Heart left ventricle (tissue), 16 donors: ENCODE measurements around the gene AMZ2. TPM values are rescaled to one million over a fixed set of nuclear protein-coding genes. Genes with fewer than 3 reads are reported as not detected.
"Not testable (repeated sequence)": the region's sequence is repeated elsewhere in the genome, so short reads cannot be mapped to it uniquely, and the experiment has no call there.

Source experiments
- ATAC-seq, 4 donors: fragments of 200-7000 bp; cut with Tn5 transposase; one replicate each; pipeline ENCODE4 v1.9.1; 2020 to 2022; ENCODE audit warnings: moderate library complexity in 4 of 4, mild to moderate bottlenecking in 3 of 4, moderate number of reproducible peaks in 1 of 4
- DNase-seq, 5 donors: peaks; one replicate each; pipeline ENCODE4 v3.0.0-alpha.2; 2020
- H3K27ac ChIP-seq, 12 donors: fragments of 200-600 bp; sonication (generic) in 4 of 12; one replicate each; pipeline versions ENCODE4 v1.5.0 to v1.8.0; 2016 to 2022; ENCODE audit warnings: mild to moderate bottlenecking in 2 of 12
- H3K27me3 ChIP-seq, 9 donors: fragments of 200-600 bp; sonication (generic) in 2 of 9; one replicate each; pipeline versions ENCODE4 v1.5.1 to v1.8.0; 2016 to 2022; ENCODE audit warnings: mild to moderate bottlenecking in 3 of 9
- H3K36me3 ChIP-seq, 9 donors: fragments of 200-600 bp; sonication (generic) in 2 of 9; one replicate each; pipeline versions ENCODE4 v1.5.0 to v1.8.0; 2018 to 2022; ENCODE audit warnings: mild to moderate bottlenecking in 2 of 9
- H3K4me1 ChIP-seq, 12 donors: fragments of 200-600 bp; sonication (generic) in 4 of 12; one replicate each; pipeline versions ENCODE4 v1.5.0 to v1.8.0; 2016 to 2022; ENCODE audit warnings: mild to moderate bottlenecking in 3 of 12
- H3K4me3 ChIP-seq, 12 donors: fragments of 200-600 bp; sonication (generic) in 4 of 12; one replicate each; pipeline versions ENCODE4 v1.5.0 to v1.8.0; 2017 to 2022; ENCODE audit warnings: mild to moderate bottlenecking in 9 of 12, moderate library complexity in 4 of 12
- H3K9me3 ChIP-seq, 12 donors: fragments of 200-600 bp; sonication (generic) in 4 of 12; one replicate each; pipeline versions ENCODE4 v1.5.0 to v1.8.0; 2016 to 2022; ENCODE audit warnings: mild to moderate bottlenecking in 1 of 12
- POLR2A ChIP-seq, 2 donors: fragments of 450-650 bp; IDR thresholded peaks; one replicate each; pipeline ENCODE4 v1.6.1; 2017; ENCODE audit warnings: antibody characterized with exemption in 2 of 2, mild to moderate bottlenecking in 2 of 2, moderate library complexity in 2 of 2
- WGBS, 4 donors: extraction: QIAGEN DNeasy Blood & Tissue Kit in 2 of 4; methylation state at CpG; one replicate each; pipeline versions ENCODE4 v1.1.5 to v1.1.7; 2013 to 2018; 5-methylcytosine and 5-hydroxymethylcytosine counted together
- intact Hi-C, 10 donors: fragments of 100-400 bp; cut with DNase I; formaldehyde crosslinking; loops; one replicate each; pipeline versions ENCODE4 v1.11.1 to v1.14.2; 2022
- polyA plus RNA-seq, 2 donors: library from polyadenylated mRNA; stranded (reverse); fragments of 200-250 nt; gene quantifications; one replicate each; pipeline ENCODE4 v1.2.3, GENCODE V29; 2013
- total RNA-seq, 9 donors: library from RNA; depleted of rRNA in 2 of 9; stranded (reverse); fragments of >200 nt in 2 of 9; fragmentation: NEBNext Ultra II Directional in 3 of 9; extraction: Animal tissue kit (Norgen Biotek cat#: 25700) in 3 of 9; gene quantifications; one replicate each; pipeline versions ENCODE4 v1.1.0 to v1.2.4, GENCODE V29; 2016 to 2023
- TF ChIP-seq, protein P1 (sequence below), 12 donors: fragments of 200-600 bp; sonication (generic) in 4 of 12; IDR thresholded peaks; one replicate each; pipeline versions ENCODE4 v1.5.0 to v1.8.0; 2018 to 2022; ENCODE audit warnings: antibody characterized with exemption in 12 of 12, mild to moderate bottlenecking in 5 of 12
- donor health status: ischemic (EF 13 %, LVEDD 7.1; RV severe dilation, severe dysfunction).
- donor health status: healthy with polysubstance abuse.
- donor health status: DM: no; HTN: yes; CAD: no.
- donor health status: DM: no; HTN: no; CAD: no.
- donor health status: ischemic (EF 25% LVEDD 6.9; RV normal size, moderate dysfunction).
- donor health status: ischemic (EF 25% LVEDD 5.7; RV mildly dilated, moderate dysfunction).
- donor health status: healthy.
- donor health status: DM: yes; HTN: yes; CAD: no.
- donor health status: ischemic (EF 35%, LVEDD 5.7; RV mildly dilated, moderate dysfunction).
- donor health status: nonischemic (EF 11% LVEDD 7.7; RV severe dilation, severe dysfunction).
- donor health status: DM: yes; HTN: yes; CAD: no.
- donor health status: PGD.
- donor health status: ischemic (EF 29% LVEDD 5.4; RV normal size, mild dysfunction).
- donor health status: nonischemic (EF 23%, LVEDD 6.1; RV moderate dilation, normal function).

Gene AMZ2
- total and polyA plus RNA-seq, 11 donors: 52.9 to 141 (median 89.1) TPM

DNA sequence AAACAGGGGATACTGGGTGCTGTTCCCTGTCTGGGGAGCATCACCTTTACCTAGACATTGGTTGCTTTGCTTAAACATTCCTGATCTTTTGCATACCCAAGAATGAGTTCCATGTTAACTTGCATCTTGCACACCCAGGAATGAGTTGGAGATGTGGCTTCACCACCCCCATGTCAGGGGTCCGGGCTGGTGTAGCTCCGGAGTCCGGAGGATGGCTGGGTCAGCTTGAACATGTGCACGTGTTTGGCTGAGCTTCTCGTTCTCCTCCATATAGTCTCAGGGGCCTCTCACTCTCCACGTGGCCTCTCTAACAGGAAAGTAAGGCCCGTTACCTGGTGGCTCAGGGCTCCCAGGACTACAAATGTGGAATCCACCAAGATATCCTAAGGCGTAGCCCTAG, 18.2 kb upstream of the AMZ2 start:
- Histone ChIP-seq H3K27me3 (no peaks in the 10 kb centered on the region), H3K27ac (no peak overlapping the region), H3K9me3 (no peaks in the 10 kb centered on the region), H3K4me3 (no peak overlapping the region), H3K36me3 (no peaks in the 10 kb centered on the region), H3K4me1 (peaks cover 0 to 11% (median 0%) of the 10 kb centered on the region in 12 donors)
- DNase-seq (no peak), ATAC-seq (no peak)
- 89 to 95% (median 92%) methylated on average over 8 of the region's 8 CpGs for WGBS, 4 donors
- intact Hi-C loops: no loop called here
- TF ChIP-seq, protein P1, sequence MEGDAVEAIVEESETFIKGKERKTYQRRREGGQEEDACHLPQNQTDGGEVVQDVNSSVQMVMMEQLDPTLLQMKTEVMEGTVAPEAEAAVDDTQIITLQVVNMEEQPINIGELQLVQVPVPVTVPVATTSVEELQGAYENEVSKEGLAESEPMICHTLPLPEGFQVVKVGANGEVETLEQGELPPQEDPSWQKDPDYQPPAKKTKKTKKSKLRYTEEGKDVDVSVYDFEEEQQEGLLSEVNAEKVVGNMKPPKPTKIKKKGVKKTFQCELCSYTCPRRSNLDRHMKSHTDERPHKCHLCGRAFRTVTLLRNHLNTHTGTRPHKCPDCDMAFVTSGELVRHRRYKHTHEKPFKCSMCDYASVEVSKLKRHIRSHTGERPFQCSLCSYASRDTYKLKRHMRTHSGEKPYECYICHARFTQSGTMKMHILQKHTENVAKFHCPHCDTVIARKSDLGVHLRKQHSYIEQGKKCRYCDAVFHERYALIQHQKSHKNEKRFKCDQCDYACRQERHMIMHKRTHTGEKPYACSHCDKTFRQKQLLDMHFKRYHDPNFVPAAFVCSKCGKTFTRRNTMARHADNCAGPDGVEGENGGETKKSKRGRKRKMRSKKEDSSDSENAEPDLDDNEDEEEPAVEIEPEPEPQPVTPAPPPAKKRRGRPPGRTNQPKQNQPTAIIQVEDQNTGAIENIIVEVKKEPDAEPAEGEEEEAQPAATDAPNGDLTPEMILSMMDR (IDR thresholded peaks at IDR 0.05): no peak
- no peak for TF ChIP-seq POLR2A (IDR thresholded peaks at IDR 0.05)

DNA sequence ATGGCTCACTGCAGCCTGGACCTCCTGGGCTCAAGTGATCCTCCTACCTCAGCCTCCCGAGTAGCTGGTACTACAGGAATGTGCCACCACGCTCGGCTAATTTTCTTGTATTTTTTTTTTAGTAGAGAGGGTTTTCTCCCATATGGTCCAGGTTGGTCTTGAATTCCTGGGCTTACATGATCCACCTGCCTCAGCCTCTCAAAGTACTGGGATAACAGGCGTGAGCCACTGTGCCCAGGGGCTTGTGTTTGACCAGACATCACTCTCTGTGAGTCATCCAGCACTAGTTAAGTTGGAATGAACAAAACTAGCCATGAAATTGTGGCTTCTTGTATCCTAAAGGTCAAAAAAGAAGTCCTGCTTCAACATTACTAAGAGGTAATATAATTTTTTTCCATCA, 16.7 kb upstream of the AMZ2 start:
- H3K27me3 ChIP-seq, H3K27ac ChIP-seq, ATAC-seq, H3K36me3 ChIP-seq, H3K9me3 ChIP-seq, DNase-seq, intact Hi-C loops, H3K4me3 ChIP-seq: not testable (repeated sequence)
- 96 to 98% (median 97%) methylated on average over 4 of the region's 4 CpGs for WGBS, 4 donors
- peaks cover 0 to 19% (median 2%) of the 10 kb centered on the region in 12 donors for H3K4me1 ChIP-seq

DNA sequence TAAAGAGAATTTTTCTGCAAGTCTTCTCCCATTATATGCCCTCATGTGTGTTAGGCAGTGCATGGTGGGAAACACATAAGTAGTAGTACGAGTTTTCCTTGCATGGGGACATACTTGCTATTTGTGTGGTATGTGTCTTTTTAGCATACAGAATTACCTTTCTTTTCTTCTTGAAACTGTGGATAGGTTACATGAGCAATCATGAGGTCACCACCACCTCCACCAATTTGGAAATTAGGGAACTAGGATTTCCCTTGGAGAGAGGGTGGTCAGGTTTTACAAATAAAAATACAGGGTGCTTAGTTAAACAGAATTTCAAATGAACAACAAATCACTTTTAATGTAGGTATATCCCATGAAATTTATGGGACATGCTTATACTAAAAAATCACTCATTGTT, 16.3 kb upstream of the AMZ2 start:
- peaks cover 0 to 21% (median 2%) of the 10 kb centered on the region in 12 donors for H3K4me1 ChIP-seq
- intact Hi-C loops: no loop called here
- ATAC-seq: no peak

DNA sequence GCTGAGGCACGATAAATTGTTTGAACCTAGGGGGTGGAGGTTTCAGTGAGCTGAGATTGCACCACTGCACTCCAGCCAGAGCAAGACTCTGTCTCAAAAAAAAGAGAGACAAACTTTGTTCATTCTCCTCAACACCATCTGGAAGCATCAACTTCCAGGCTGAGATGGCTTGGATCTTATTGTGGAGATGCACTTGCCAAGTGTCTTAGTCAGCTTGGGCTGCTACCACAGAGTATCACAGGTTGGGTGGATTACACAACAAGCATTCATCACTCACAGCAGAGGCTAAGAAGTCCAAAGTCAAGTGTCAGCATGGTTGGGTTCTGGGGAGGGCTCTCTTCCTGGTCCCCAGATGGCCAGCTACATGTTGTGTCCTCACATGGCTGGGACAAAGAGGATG, 15.1 kb upstream of the AMZ2 start:
- peak in 2 of 4 donors; percentile 16 to 24 for ATAC-seq
- DNase-seq, H3K4me3 ChIP-seq, H3K9me3 ChIP-seq, H3K27me3 ChIP-seq, H3K36me3 ChIP-seq, H3K27ac ChIP-seq, intact Hi-C loops: not testable (repeated sequence)
- WGBS, 4 donors: 87 to 93% (median 92%) methylated on average over 1 of the region's 1 CpG
- H3K4me1 ChIP-seq: peaks cover 0 to 29% (median 2%) of the 10 kb centered on the region in 12 donors

More for the DNA sequence above, 16.3 kb upstream of the AMZ2 start:
- H3K27ac ChIP-seq: no peak overlapping the region
- no peaks in the 10 kb centered on the region for H3K27me3 ChIP-seq
- TF ChIP-seq, protein P1 (IDR thresholded peaks at IDR 0.05): no peak
- no peak for TF ChIP-seq POLR2A (IDR thresholded peaks at IDR 0.05)
- DNase-seq: no peak
- H3K4me3 ChIP-seq: no peak overlapping the region
- WGBS, 4 donors: 97 to 100% (median 100%) methylated on average over 1 of the region's 1 CpG; no CpG with 5 or more reads in 1 of the 4 donors
- no peaks in the 10 kb centered on the region for H3K36me3 ChIP-seq
- H3K9me3 ChIP-seq: no peaks in the 10 kb centered on the region

DNA sequence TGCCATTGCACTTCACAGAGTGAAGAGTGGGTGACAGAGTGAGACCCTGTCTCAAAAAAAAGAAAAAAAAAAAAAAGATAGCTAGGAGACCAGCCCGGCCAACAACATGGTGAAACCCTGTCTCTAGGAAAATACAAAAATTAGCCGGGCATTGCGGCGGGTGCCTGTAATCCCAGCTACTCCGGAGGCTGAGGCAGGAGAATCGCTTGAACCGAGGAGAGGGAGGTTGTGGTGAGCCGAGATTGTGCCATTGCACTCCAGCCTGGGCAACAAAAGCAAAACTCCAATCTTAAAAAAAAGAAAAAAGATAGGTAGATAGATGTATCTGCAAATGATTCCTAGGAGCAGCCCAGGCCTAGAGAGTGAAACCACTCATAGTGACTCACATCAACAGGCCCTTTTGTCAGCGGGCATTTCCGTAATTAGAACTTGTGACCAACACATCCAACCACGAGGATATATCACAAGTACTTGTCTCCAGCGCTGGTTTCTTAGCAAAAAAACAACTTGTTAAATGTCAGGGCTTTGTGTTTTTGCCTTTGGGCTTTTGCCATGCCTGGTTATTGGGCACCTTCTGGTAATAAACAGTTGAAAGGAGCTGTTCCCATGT, 13.0 kb upstream of the AMZ2 start:
- H3K27me3 ChIP-seq, H3K36me3 ChIP-seq, H3K9me3 ChIP-seq, H3K4me3 ChIP-seq, intact Hi-C loops: not testable (repeated sequence)
- DNase-seq (peak in 3 of 5 donors; percentile 34 to 44 (median 34)), ATAC-seq (peak; percentile 64 to 75 (median 74))
- WGBS, 4 donors: 78 to 87% (median 80%) methylated on average over 12 of the region's 12 CpGs
- Histone ChIP-seq H3K4me1 (peaks cover 0 to 48% (median 2%) of the 10 kb centered on the region in 12 donors), H3K27ac (peak overlapping the region; percentile 66 to 96 (median 80))

DNA sequence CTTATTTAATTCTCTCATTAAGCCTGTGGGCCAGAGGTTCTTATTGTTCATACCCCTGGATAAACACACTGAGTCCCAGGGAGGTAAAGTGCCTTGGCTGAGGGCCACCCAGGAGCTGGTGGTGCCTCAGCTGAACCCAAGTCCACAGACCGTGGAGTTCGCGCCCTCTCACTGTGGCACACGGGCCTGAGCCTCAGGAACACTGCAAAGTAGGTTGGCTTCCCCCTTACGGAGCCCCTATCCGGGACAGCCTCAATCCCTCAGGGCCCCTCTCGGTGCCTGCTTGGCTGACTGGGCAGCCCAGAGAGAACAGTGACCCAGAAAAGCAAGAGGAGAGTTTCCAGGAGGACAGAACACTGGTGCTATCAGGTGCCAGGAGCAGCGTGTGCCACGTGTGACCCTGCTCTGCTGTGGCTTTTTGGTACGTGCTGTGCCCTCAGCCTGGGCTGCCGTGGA, 12.5 kb upstream of the AMZ2 start:
- 39 to 70% (median 57%) methylated on average over 9 to 11 of the region's 11 CpGs for WGBS, 4 donors
- DNase-seq: peak in 4 of 5 donors; percentile 40 to 75 (median 69)
- Histone ChIP-seq H3K4me1 (peaks cover 0 to 48% (median 2%) of the 10 kb centered on the region in 12 donors), H3K27ac (peak overlapping the region; percentile 66 to 96 (median 80))
- H3K27me3 ChIP-seq, intact Hi-C loops, H3K36me3 ChIP-seq, H3K9me3 ChIP-seq, H3K4me3 ChIP-seq: not testable (repeated sequence)
- peak; percentile 88 to 94 (median 90) for ATAC-seq

DNA sequence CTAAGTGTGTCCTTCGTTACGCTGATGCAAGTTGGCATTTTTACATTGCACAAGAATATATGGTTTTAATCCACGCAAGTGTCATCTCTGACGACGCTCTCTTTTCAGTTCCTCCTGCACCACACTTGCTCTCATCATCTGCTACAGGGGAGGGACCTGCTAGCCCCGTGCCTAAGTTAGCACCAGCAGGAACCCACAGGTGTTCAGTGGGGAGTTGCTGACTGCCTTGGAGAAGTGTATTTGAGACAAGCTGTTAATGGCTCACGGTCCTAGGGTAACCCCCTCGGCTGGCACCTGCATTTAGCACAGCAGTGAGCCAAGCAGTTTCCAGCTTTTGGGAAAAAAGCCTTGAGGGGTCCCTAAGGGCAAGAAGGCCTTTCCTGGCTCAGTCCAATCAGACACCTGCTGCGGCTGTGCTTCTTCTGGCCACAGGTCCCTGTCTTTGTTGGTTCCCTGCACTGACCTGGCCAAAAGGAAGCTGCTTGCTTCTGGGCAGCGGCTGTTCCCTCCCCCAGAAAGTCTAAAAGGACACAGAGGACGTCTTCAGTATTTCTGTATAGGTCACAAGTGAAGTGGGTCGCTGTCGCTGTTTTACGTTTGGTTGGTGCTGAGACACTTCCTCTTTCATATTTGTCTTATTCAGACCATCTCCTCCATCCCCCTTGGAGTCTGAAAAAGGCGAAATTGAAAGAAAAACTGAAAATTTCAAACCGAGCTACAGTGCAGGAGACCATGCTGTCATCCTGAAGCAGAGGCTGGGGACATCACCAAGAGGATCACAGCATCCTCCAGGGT, 10.3 kb upstream of the AMZ2 start:
- Histone ChIP-seq H3K4me3 (peak overlapping the region in 2 of 12 donors; percentile 4 to 42), H3K4me1 (peaks cover 0 to 48% (median 2%) of the 10 kb centered on the region in 12 donors), H3K27ac (peak overlapping the region in 9 of 12 donors; percentile 24 to 96 (median 57))
- H3K27me3 ChIP-seq, H3K9me3 ChIP-seq, intact Hi-C loops, H3K36me3 ChIP-seq: not testable (repeated sequence)
- DNase-seq (peak in 2 of 5 donors; percentile 28 to 34), ATAC-seq (peak; percentile 12 to 62 (median 44))
- WGBS, 4 donors: 73 to 78% (median 77%) methylated on average over 16 of the region's 16 CpGs
